HG02981 (cell line): ENCODE measurements around the gene SPAG16.
"Not testable (repeated sequence)": the region's sequence is repeated elsewhere in the genome, so short reads cannot be mapped to it uniquely, and the experiment has no call there.

Experiments
- ATAC-seq: cut with Tn5 transposase; IDR thresholded peaks from one replicate; pipeline ENCODE4 v1.9.1; 2021; ENCODE audit warnings: mild to moderate bottlenecking, moderate library complexity; ENCODE audit not compliant: unreplicated experiment

SPAG16 gene

DNA sequence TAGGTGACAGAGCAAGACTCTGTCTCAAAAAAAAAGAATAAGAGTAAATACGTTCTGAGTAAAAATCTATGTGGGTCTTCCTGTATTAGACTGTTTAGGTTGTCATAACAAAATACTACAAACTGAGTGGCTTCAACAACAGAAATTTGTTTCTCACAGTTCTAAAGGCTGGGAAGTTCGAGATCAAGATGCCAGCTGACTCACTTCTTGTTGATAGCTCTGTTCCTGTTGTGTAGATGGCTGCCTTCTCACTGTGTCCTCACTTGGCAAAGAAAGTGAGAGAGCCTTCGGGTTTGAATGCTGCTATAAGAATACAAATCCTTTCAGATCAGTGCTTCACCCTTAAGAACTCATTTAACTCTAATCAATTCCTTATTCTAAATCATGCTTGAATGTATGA lies 696.6 kb downstream of the SPAG16 start:
- no peak for ATAC-seq

DNA sequence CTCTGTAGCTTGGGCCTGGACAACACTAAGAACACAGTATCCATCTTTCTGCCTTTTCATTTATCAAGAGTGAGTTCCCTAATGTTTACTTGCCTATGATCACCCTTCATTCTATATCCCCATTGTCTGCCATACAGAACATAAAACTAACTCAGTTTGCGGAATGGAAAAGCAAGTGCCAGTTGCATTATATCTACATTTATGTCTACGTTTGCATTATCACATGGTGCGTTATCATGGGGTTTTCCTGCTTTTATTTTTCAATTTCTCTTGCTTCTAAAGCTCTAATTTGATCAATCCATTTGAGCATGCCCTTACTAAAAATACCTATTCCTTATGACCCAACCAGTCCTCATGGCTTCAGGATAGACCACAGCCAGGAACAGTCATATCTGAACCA lies 704.9 kb downstream of the SPAG16 start:
- no peak for ATAC-seq

DNA sequence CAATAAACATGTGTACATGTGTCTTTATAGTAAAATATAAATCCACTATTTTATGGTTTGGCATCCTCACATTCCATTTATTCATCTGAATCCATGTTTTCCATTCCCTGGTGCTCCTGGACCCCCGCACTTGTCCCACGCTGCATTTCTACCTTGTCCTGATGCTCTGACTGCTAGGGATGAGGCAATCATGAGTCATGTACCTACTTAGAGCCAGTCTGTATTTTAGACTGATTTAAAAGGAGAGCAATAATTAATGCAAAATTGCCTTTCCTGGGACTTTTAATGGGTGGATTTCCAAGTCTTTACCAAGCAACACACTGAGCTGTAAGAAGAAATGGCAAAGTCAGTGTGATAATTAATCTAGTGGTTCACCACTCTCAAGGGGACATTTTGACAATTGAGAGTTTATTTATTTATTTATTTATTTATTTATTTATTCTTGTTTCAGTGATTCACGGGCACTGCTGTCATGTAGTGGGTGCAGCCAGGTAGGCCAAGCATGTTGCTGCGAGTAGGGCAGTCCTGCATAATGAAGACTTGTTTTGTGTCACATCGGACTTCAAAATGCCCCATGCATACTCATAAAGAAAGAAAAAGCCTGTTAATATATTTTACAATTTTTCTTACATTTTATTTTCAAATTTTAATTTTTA lies 707.3 kb downstream of the SPAG16 start:
- no peak for ATAC-seq

DNA sequence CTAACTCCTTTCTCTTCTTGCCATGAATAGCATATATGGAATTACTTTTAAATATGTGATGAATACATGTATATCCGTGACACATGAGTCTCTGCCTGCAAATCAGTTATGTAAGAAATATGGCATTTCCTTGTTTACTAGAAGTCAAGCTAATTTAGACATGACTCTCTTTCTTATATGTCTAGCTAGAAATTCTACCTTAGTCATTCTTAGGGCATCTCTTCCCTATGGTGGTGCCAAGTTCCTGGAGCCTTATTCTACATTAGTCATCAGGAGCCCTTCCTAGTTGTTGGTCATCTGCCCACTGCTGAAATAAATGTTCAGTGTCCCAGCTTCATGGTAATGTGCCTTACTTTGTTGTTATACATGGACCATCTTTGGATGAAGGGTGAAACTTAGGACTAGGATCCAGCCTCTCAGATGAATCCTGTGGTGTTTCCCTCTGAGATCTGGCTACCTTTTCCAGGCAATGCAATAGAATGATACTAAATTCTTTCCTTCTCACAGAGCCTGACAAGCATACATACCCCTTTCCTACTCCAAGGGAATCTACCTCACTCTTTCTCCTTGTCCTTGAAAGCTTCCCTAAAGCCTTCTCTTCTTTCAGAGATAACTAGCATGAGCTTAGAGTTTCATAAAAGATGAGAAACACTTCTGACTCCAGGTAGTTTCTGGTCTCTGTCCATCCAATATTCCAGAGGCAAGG lies 711.3 kb downstream of the SPAG16 start:
- ATAC-seq = no peak

DNA sequence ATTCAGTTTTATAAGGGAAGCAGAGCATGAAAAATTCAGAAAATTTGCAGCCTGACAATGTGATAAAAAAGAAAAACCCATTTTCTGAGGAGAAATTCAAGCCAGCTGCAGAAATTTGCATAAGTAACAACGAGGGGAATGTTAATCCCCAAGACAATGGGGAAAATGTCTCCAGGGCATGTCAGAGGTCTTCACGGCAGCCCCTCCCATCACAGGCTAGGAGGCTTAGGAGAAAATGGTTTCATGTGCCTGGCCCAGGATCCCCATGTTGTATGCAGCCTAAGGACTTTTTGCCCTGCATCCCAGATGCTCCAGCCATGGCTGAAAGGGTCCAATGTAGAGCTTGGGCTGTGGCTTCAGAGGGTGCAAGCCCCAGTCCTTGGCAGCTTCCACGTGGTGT lies 714.7 kb downstream of the SPAG16 start:
- ATAC-seq = not testable (repeated sequence)

DNA sequence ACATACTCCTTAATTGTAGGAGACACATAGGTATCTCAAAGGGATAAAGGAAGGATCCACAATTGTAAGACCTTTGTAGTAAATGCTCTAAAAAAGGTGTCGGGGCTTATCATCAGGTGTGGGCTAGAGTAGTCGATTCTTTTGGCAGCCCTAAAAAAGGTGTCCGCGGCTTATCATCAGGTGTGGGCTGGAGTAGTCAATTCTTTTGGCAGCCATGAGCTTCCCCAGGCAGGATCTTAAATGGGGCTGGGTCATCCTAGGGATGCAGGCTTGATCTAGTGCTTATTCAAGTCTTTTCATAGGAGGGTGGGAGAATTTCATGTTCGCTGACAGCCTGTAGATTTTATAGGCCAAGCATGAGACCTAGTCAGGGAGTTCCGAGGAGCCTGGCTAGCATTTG lies 720.2 kb downstream of the SPAG16 start:
- no peak for ATAC-seq

DNA sequence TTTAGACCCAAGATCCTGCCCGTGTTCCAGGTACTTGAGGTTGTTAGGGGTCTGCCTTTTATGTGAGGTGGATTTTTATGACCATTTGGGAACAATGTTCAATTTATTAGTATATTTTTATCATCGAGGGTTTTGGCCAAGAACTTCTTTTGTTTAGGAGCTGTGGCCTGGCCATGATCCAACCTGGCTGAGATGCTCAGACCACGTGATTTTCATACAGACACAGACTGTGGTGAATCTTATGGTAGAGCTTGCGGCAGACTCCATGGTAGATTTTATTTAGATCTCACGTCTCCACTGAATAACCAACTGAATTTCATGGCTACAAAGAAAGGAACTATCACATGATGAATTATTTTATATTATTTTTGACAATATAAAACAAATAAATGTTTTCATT lies 721.1 kb downstream of the SPAG16 start:
- ATAC-seq = no peak

DNA sequence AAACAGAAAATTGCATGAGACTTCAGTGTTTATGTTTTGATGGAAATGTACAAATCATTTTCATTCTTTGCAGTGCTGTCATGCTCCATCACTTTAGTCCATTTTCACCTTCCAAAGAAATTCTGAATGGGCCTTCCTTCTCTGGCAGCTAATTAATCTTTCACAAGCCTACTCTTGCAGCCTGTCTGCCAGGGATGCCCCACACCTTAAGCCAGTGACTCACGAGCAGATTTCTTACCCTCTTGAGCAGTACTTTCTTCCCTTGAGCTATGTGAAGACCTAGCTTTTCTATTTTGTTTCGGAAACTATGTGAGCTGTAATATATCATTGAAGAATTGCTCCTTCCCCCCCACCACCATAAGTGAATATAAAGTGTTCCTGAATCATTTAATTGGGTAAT lies 722.3 kb downstream of the SPAG16 start:
- no peak for ATAC-seq

DNA sequence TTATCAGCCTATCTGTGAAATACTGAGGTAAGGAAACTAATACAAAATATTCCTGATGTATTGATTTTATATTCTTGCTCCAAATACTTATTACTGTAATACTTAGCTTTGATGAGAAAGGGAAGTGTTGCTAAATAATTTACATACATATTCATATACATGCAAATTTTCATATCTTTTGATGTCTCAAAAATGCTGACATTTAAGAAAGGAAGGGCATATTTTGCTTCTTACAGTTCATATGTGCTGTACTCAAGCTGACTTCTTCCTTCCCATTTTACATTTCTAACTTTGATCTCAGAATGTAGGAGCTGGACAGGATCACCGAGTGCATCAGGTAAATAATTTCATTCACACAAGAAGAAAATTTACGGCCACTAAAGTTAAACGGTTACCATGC lies 727.4 kb downstream of the SPAG16 start:
- no peak for ATAC-seq

DNA sequence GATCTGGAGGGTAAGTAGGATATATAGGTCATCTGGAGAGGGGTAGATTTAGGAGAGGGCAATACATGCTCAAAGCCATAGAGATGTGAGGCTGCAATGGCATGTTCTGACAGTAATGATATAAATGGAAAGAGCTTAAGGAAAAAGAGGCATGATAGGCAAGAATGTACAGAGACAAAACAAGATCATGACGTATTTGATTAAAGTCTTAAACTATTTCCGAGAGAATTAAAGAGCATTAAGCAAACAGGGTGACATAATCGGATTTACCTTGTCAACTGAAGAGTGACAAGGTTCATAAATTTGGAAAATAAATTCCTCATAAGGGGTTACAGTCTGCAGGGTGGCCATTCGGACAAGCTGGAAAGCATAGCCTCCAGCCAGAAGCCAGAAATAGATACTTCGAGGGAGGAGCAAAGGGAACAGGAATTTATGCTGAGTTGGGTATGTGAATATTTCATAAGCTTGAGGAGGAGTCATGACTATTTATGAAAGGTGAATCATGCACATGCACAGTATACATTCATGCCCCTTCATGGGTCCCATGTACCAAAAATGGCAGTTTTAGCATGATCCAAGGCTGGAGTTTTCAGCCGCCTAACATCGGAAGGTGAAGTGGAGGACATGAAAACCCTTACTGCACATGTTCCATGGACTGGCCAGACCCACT lies 730.4 kb downstream of the SPAG16 start:
- ATAC-seq = no peak

DNA sequence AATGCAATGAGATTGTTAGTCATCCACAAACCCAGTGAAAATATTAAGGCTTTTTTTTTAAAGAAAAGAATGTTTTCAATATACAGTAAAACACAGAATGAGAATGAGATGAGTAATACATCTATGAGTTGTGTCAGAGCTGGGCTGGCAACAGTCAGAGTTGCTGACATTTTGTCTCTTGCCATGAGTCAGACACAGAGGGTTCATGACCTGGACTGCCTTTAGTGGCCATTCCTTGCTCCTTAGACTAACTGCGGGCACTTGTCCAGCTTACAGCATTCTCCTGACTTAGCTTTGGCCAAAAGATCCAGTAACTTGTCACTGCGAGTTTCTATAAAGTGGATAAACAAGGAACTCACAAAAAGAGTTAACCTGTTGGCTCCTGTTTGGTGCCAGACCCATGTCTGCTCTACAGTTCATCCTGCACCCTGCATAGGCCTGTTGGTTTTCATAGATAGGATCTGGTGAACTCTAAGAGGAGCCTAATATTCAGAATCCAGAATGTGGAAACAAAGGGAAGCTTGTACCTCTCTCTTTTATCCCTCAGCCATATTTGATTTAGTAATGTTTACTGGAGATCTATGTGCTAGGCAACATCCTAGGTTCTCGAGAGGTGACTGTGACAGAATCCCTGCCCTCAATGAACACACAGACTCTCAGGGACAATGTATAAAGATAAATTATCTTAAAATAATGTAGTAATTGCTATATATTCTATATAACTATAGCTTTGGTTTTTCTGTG lies 735.1 kb downstream of the SPAG16 start:
- ATAC-seq = no peak

DNA sequence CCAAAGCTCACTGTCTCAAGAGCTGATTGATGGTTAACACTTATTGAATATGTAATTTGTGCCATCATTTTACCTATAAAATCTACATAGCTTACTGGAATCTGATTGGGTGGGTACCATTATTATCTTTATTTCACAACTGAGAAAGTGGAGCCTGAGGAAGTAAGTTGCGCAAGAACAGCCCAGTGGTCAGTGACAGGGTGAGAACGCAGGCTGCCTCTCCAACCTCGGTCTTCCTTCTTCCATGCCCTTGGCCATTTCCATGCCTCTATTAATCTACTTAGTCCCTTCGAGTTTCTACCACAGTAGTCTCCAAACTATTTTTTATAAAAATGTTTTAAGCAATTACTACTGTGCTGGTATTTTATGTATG lies 735.7 kb downstream of the SPAG16 start:
- no peak for ATAC-seq

DNA sequence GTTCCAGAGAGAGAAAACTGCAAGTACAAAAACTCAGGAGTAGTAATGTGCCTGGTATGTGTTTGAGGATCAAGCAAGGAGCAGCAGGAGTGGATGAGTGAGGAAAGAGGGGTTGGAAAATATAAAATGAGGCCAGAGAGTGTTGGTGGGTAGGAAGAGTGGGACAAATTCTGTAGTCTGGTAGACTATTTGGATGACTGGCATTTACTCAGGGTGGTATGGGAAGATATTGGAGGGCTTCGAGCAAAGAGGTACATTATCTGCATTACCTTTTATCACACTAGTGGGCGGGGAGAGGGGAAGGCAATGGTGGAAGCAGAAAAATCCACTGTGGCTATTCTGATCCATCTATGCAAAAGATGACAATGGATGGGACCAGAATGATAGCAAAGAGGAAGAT lies 744.9 kb downstream of the SPAG16 start:
- no peak for ATAC-seq

DNA sequence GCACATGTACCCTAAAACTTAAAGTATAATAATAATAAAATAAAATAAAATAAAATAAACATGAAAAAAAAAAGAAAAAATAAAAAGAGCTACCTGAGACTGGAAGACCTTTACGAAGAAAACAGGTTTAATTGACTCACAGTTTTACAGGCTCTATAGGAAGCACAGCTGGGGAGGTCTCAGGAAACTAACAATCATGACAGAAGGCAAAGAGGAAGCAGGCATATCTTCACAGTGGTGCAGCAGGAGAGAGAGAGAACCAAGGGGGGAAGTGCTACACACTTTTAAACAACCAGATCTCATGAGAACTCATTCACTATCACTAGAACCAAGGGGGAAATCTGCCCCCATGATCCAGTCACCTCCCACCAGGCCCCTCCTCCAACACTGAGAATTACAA lies 747.3 kb downstream of the SPAG16 start:
- no peak for ATAC-seq

DNA sequence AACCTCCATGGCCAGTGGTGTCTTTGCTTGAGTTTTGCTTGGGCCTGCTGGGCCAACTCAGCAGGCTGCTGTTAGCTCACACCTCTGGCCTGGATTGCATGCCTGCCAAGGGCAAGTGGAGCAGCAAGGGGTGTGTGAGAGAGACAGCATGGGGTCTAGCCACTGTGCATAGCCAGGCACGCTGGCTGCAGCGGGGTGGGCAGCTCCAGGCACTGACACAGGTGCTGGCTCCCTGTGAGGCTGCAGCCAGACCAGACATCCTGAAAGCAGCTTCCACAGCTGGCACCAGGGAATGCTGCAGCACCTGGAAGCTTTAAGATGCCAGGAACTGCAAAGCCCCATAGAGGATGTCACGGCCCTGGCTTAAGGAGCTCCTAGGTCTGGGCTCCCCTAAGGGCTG lies 750.2 kb downstream of the SPAG16 start:
- ATAC-seq = no peak

DNA sequence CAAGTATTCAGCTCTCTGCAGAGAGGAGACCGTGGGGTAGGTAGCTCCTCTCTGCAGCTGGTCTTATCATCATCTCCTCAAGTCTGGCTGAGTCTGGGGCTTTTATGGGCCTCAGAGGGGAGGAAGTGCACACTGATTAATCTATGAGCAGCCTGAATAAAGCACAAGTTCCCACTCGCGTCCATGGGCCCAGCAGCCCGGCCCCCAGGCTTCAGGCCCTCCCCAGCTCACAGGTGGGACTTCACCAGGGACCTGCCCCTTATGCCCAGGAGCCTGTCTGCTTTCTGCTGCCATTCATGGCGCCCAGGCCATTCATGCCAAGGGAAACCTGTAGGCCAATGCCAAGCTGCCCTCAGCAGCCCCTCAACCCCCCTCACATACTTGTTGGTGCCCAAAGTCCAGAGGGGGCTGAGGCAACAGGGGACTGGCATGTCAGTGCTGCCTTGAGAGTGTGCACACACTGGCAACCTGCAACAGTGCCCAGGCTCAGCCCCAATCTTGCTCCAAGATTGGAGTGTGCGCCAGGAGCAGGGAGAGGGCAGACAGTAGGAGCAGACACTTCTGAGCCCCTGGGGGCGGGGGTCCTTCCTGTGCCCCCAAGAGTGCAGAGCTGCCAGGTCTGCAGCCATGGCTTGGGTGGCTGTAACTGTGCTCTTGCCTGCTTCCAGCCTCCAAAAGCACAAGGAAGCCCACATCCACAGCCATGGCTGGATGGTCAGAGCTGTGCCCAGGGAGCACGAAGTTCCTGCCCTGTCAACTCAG lies 751.0 kb downstream of the SPAG16 start:
- ATAC-seq = no peak

DNA sequence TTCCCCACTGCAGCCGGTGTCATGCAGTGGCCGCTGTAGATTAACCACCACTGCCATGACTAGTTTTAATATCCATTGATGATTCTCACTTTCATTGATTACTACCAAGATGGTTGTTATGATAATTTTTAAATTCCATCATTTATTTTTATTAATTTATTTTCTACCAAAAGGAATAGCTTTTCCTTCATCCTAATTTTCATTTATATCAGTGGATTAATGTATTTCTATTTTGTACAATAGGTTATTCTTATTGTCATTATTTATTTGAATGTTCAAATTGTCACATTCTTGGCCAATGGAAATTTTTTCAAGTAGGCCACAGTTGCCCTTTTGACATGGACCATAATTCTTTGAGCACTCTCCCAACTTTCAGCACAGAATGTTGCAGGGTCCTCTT lies 751.7 kb downstream of the SPAG16 start:
- ATAC-seq = no peak

DNA sequence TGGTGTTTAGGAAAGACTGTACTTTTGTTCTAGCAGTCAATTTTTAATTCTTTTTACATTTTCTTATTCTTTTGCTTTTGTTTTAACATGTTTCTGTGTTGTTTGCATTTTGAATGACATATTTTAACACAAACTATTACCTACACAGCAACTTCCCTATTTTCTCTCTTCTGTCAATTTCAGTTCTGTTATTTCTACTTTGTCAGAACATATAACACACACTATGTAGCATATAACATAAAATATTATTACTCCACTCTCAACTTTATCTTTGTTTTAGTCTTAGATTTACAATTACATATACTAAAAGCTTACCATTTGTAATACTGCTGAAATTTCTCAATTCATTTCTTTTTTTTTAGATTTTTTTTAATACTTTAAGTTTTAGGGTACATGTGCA lies 753.9 kb downstream of the SPAG16 start:
- ATAC-seq = no peak

DNA sequence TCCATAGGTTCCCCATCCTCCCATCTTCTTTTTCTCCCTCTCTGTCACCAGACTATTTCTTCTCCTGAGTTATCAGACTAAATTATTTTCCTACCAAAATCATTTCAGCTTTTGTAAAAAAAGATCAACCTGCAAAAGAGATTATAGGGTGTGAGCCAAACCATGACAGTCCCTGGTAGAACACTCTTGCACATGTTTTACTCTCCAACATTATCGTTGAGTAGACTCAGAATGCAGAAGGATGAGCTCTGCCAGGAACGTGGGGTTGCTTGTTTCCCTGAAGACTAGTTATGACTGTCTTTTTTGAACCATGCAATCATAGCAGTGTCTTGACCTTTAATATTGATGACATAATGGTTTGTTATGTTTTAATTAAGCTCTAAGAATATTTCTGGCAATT lies 766.5 kb downstream of the SPAG16 start:
- no peak for ATAC-seq

DNA sequence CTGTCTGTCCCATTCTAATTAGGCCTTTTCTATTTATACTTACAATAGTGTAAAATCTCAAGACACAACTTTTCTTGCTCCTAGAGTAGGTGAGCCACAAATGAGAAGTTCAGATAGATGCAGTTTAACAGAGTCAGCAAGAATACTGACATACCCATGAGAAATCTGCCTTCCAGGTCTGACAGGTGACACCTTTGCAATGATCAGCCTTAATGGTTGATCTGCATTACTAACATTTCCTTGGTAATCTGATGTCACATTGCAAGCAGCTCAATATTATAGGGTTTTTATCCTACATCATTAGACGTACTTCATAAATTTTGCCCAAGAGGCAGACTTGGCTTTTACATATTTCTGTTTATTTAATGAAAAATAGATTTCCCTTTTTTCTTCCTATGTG lies 767.3 kb downstream of the SPAG16 start:
- ATAC-seq = no peak

DNA sequence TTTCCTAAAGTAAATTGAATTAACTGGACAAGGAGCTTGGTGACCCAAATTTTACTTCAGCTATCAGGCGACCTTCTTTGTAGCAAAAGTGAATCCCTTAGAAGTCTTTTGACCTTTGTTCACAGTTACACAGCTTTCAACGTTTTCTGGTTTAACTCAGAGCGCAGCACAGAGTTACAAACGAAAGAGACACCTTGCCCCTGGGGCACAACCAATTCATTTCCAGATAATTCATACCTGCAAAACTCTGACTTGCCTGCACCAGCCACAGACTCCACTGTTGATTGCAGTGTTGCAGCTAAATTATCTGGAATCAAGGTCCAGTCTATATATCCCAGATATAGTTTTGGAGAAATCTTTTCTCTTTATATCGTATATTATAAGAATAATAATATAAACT lies 768.0 kb downstream of the SPAG16 start:
- no peak for ATAC-seq
